ENCODE measurements around the gene KDM2A. TPM values are rescaled to one million over a fixed set of nuclear protein-coding genes. Genes with fewer than 3 reads are reported as not detected.

Gene KDM2A
- polyA plus RNA-seq, 2 of the 4 experiments (the other 2 are of a cell fraction) = 34.5 to 42.8 TPM

DNA sequence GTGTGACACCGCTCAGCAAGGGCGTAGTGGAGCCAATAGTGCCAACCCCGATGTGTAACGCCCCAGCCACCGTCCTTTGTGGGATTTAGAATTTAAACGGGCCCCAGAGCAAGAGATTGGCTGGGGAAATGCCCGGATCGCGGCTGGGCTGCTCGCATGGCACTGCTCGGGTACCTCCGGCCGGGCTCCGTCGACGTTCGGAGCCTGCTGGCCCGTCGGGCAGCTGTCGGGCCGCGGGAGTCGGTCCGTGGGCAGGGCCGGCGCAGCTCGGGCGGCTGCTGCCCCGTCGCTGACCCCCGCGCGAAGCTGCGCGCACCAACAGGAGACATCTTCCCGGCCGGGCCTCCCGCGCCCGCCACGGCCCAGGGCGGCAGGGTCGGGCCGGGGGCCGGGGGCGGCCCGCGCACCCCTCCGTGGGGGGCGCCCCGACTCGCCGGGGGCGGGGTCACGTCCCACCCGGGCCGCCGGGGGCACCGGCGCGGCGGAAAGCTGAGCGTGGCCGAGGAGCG, 1.3 kb upstream of the KDM2A start:
- peak overlapping the region; percentile 99 for H3K4me2 ChIP-seq
- 88% methylated on average over 40 of the region's 65 CpGs for WGBS (ENCODE audit: missing lambda C conversion rate)
- peaks cover 37% of the 10 kb centered on the region for H3K4me1 ChIP-seq
- H3K27ac ChIP-seq = peak overlapping the region; percentile 99 to 100
- no peaks in the 10 kb centered on the region for H3K9me3 ChIP-seq
- ChIA-PET CTCF (interaction anchor here (0.9 to 4.2 kb wide), 9 partner anchors 10 to 200 kb away, joined by 3 to 17 read pairs (median 4); no protein-coding TSS in a partner anchor), POLR2A (no interaction called here)
- peak overlapping the region; percentile 43 for H3K4me3 ChIP-seq
- FAIRE-seq = no peak
- TF ChIP-seq CEBPB (IDR thresholded peaks at IDR 0.05) (no peak), JUNB (IDR thresholded peaks at IDR 0.05) (no peak), PHF8 (IDR thresholded peaks at IDR 0.05; ENCODE audit: borderline replicate concordance, low read depth) (no peak), RCOR1 (IDR thresholded peaks at IDR 0.05; ENCODE audit: low read depth, low read length) (no peak), FOXS1 (CRISPR knock-in tag; IDR thresholded peaks at IDR 0.05) (no peak), RARB (CRISPR knock-in tag; IDR thresholded peaks at IDR 0.05) (no peak), JUN (IDR thresholded peaks at IDR 0.05) (no peak), KDM1A (IDR thresholded peaks at IDR 0.05; ENCODE audit: low read depth) (no peak), HDAC2 (IDR thresholded peaks at IDR 0.05) (no peak), NPAS2 (CRISPR knock-in tag; IDR thresholded peaks at IDR 0.05; ENCODE audit: borderline replicate concordance) (no peak), ZC3H11A (IDR thresholded peaks at IDR 0.05) (no peak)
- TF ChIP-seq, protein P1, sequence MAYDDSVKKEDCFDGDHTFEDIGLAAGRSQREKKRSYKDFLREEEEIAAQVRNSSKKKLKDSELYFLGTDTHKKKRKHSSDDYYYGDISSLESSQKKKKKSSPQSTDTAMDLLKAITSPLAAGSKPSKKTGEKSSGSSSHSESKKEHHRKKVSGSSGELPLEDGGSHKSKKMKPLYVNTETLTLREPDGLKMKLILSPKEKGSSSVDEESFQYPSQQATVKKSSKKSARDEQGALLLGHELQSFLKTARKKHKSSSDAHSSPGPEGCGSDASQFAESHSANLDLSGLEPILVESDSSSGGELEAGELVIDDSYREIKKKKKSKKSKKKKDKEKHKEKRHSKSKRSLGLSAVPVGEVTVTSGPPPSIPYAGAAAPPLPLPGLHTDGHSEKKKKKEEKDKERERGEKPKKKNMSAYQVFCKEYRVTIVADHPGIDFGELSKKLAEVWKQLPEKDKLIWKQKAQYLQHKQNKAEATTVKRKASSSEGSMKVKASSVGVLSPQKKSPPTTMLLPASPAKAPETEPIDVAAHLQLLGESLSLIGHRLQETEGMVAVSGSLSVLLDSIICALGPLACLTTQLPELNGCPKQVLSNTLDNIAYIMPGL (CRISPR knock-in tag; IDR thresholded peaks at IDR 0.05; ENCODE audit: borderline replicate concordance) = no peak
- no peak for ATAC-seq
- no peak for DNase-seq (ENCODE audit: low read depth in 1 of 2, low spot score in 1 of 2)

DNA sequence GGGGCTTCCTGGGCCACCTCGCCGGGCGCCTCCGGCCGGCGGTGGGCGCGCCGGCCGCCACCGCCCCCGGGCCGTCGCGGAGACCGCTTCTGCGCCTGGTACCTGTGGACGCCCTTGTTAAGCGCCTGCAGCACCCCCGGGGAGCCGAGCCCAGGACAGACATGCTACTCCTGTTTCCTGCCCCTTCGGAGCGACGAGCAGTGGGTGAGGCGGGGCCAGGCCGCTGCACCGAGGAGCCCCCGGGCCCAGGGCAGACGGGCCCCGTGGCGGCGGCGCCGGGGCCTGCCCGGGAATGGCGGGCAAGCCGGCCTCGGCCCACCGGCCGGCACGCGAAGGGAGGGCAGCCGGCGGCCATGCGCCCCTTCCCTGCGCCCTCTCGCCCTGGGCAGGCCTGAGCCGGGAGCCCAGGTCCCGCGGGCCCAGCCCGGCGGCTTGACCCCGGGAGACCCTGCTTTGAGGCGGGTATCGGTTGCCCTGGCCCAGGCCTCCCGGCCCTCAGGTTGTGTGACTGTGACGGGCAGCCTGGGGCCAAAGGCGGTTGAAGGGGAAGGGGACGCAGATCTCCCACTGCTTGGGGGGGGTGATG, 789 bp upstream of the KDM2A start:
- ChIA-PET CTCF (interaction anchor here (0.9 to 4.2 kb wide), 10 partner anchors 9 to 125 kb away, joined by 3 to 17 read pairs (median 4); no protein-coding TSS in a partner anchor), POLR2A (interaction anchor here (0.6 to 1.7 kb wide), 7 partner anchors 35 to 255 kb away, joined by 3 to 4 read pairs (median 3); partner anchors contain the start of gene CLCF1)
- peak overlapping the region; percentile 99 to 100 for H3K27ac ChIP-seq
- WGBS (ENCODE audit: missing lambda C conversion rate) = 48% methylated on average over 21 of the region's 59 CpGs
- DNase-seq (ENCODE audit: low read depth in 1 of 2, low spot score in 1 of 2) (peak; percentile 16 to 38), FAIRE-seq (no peak), ATAC-seq (peak; percentile 51 to 57)
- peak overlapping the region; percentile 99 for H3K4me2 ChIP-seq
- no peaks in the 10 kb centered on the region for H3K9me3 ChIP-seq
- peak; percentile 79; the same call in 1 of the 2 replicates for TF ChIP-seq TP53 (CRISPR knock-in tag; IDR thresholded peaks at IDR 0.05)
- TF ChIP-seq, protein P2, sequence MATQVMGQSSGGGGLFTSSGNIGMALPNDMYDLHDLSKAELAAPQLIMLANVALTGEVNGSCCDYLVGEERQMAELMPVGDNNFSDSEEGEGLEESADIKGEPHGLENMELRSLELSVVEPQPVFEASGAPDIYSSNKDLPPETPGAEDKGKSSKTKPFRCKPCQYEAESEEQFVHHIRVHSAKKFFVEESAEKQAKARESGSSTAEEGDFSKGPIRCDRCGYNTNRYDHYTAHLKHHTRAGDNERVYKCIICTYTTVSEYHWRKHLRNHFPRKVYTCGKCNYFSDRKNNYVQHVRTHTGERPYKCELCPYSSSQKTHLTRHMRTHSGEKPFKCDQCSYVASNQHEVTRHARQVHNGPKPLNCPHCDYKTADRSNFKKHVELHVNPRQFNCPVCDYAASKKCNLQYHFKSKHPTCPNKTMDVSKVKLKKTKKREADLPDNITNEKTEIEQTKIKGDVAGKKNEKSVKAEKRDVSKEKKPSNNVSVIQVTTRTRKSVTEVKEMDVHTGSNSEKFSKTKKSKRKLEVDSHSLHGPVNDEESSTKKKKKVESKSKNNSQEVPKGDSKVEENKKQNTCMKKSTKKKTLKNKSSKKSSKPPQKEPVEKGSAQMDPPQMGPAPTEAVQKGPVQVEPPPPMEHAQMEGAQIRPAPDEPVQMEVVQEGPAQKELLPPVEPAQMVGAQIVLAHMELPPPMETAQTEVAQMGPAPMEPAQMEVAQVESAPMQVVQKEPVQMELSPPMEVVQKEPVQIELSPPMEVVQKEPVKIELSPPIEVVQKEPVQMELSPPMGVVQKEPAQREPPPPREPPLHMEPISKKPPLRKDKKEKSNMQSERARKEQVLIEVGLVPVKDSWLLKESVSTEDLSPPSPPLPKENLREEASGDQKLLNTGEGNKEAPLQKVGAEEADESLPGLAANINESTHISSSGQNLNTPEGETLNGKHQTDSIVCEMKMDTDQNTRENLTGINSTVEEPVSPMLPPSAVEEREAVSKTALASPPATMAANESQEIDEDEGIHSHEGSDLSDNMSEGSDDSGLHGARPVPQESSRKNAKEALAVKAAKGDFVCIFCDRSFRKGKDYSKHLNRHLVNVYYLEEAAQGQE (IDR thresholded peaks at IDR 0.05) = no peak
- TF ChIP-seq, protein P3, sequence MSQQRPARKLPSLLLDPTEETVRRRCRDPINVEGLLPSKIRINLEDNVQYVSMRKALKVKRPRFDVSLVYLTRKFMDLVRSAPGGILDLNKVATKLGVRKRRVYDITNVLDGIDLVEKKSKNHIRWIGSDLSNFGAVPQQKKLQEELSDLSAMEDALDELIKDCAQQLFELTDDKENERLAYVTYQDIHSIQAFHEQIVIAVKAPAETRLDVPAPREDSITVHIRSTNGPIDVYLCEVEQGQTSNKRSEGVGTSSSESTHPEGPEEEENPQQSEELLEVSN (IDR thresholded peaks at IDR 0.05; ENCODE audit: borderline replicate concordance, low read depth) = no peak
- no peak for TF ChIP-seq NFE2L2 (conservative IDR thresholded peaks at IDR 0.05; ENCODE audit: low read length)
- TF ChIP-seq PHF8 (IDR thresholded peaks at IDR 0.05; ENCODE audit: borderline replicate concordance, low read depth) = peak; percentile 24; the same call in 1 of the 2 replicates
- TF ChIP-seq HOXB13 (CRISPR knock-in tag; IDR thresholded peaks at IDR 0.05; ENCODE audit: low read depth) = peak; percentile 86; the same call in 1 of the 2 replicates
- peak; percentile 86; the same call in 1 of the 2 replicates for TF ChIP-seq HOXB5 (CRISPR knock-in tag; IDR thresholded peaks at IDR 0.05)
- TF ChIP-seq, protein P4, sequence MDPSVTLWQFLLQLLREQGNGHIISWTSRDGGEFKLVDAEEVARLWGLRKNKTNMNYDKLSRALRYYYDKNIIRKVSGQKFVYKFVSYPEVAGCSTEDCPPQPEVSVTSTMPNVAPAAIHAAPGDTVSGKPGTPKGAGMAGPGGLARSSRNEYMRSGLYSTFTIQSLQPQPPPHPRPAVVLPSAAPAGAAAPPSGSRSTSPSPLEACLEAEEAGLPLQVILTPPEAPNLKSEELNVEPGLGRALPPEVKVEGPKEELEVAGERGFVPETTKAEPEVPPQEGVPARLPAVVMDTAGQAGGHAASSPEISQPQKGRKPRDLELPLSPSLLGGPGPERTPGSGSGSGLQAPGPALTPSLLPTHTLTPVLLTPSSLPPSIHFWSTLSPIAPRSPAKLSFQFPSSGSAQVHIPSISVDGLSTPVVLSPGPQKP (IDR thresholded peaks at IDR 0.05; ENCODE audit: low read depth, low read length) = no peak
- TF ChIP-seq TFCP2L1 (CRISPR knock-in tag; IDR thresholded peaks at IDR 0.05) = no peak
- peak; percentile 58; the same call in 1 of the 2 replicates for TF ChIP-seq EHF (CRISPR knock-in tag; IDR thresholded peaks at IDR 0.05)
- TF ChIP-seq POLR2A (IDR thresholded peaks at IDR 0.05; ENCODE audit: low read length) = peak; percentile 25
- peak; percentile 89 for TF ChIP-seq ATOH8 (CRISPR knock-in tag; IDR thresholded peaks at IDR 0.05; ENCODE audit: low read depth)
- H3K4me3 ChIP-seq = peak overlapping the region; percentile 43
- H3K4me1 ChIP-seq = peaks cover 41% of the 10 kb centered on the region
